Neuronal stem cell (in vitro differentiated cells): ENCODE measurements around the gene PLA2G2C.

Experiments
- DNase-seq: peaks from one replicate; pipeline ENCODE4 v3.0.0-alpha.2; 2013; ENCODE audit warnings: low spot score
- H2AFZ ChIP-seq: one replicate; pipeline ENCODE4 v1.6.1; 2013; ENCODE audit warnings: mild to moderate bottlenecking, low read length, inconsistent platforms
- H2AK5ac ChIP-seq: 2 replicates; pipeline ENCODE4 v1.6.1; 2013; ENCODE audit warnings: low read depth, mild to moderate bottlenecking, inconsistent platforms, low read length, moderate library complexity, mixed read lengths
- H2BK120ac ChIP-seq: 2 replicates; pipeline ENCODE4 v1.6.1; 2013; ENCODE audit warnings: low read depth, mild to moderate bottlenecking, inconsistent platforms, low read length, moderate library complexity, mixed read lengths
- H2BK12ac ChIP-seq: one replicate; pipeline ENCODE4 v1.6.1; 2013; ENCODE audit warnings: low read length, inconsistent platforms
- H2BK15ac ChIP-seq: 2 replicates; pipeline ENCODE4 v1.6.1; 2013; ENCODE audit warnings: mild to moderate bottlenecking, low read length, inconsistent platforms, mixed read lengths
- H2BK5ac ChIP-seq: one replicate; pipeline ENCODE4 v1.6.1; 2013; ENCODE audit warnings: inconsistent platforms, mild to moderate bottlenecking, low read length, moderate library complexity
- H3K14ac ChIP-seq: one replicate; pipeline ENCODE4 v1.6.1; 2013; ENCODE audit warnings: low read length, inconsistent platforms
- H3K18ac ChIP-seq: 2 replicates; pipeline ENCODE4 v1.6.1; 2013; ENCODE audit warnings: low read length, inconsistent platforms
- H3K23ac ChIP-seq: 2 replicates; pipeline ENCODE4 v1.6.1; 2013; ENCODE audit warnings: low read depth, mild to moderate bottlenecking, mixed read lengths, low read length, inconsistent platforms; ENCODE audit not compliant: poor library complexity
- H3K27ac ChIP-seq: replicated peaks from 3 replicates; pipeline ENCODE4 v1.5.1; 2013; ENCODE audit warnings: low read length, inconsistent platforms
- H3K27me3 ChIP-seq, 3 experiments: 2 replicates each; pipeline ENCODE4 v1.6.1; 2013; ENCODE audit warnings: low read length in 3 of 3, mild to moderate bottlenecking in 2 of 3, inconsistent platforms in 1 of 3, low read depth in 1 of 3, mixed read lengths in 1 of 3, moderate library complexity in 1 of 3; ENCODE audit not compliant: control insufficient read depth in 3 of 3, insufficient read depth in 3 of 3
- H3K36me3 ChIP-seq, 2 donors: replicated peaks in 1 of 2; 2 replicates each; pipeline ENCODE4 v1.6.1; 2013; ENCODE audit warnings: low read length in 2 of 2; ENCODE audit not compliant: control insufficient read depth in 2 of 2, insufficient read depth in 2 of 2
- H3K4ac ChIP-seq: 2 replicates; pipeline ENCODE4 v1.6.1; 2013; ENCODE audit warnings: inconsistent platforms, mild to moderate bottlenecking, low read length, moderate library complexity
- H3K4me1 ChIP-seq, 2 donors: 1 replicate in 1 of 2; 2 replicates in 1 of 2; pipeline ENCODE4 v1.6.1; 2013; ENCODE audit warnings: low read length in 2 of 2, low read depth in 1 of 2; ENCODE audit not compliant: control insufficient read depth in 2 of 2, insufficient read depth in 1 of 2
- H3K4me2 ChIP-seq: one replicate; pipeline ENCODE4 v1.6.1; 2013; ENCODE audit warnings: mild to moderate bottlenecking, low read length, inconsistent platforms; ENCODE audit not compliant: insufficient read depth, poor library complexity, severe bottlenecking
- H3K4me3 ChIP-seq, 2 donors: 2 replicates each; pipeline ENCODE4 v1.5.1; 2013; ENCODE audit warnings: low read length in 2 of 2, mild to moderate bottlenecking in 2 of 2, inconsistent platforms in 1 of 2, moderate library complexity in 1 of 2
- H3K79me1 ChIP-seq: one replicate; pipeline ENCODE4 v1.6.1; 2013; ENCODE audit warnings: low read depth, mild to moderate bottlenecking, inconsistent platforms, low read length, moderate library complexity
- H3K9ac ChIP-seq: one replicate; pipeline ENCODE4 v1.6.1; 2013; ENCODE audit warnings: mild to moderate bottlenecking, low read depth, low read length, inconsistent platforms; ENCODE audit not compliant: poor library complexity
- H3K9me3 ChIP-seq, 2 donors: replicated peaks in 1 of 2; 2 replicates each; pipeline versions ENCODE3 to v1.6.1; 2013; ENCODE audit warnings: low read length in 2 of 2, mild to moderate bottlenecking in 2 of 2, inconsistent platforms in 1 of 2, low read depth in 1 of 2, mixed read lengths in 1 of 2, moderate library complexity in 1 of 2; ENCODE audit not compliant: control insufficient read depth in 2 of 2, insufficient read depth in 1 of 2
- H4K8ac ChIP-seq: one replicate; pipeline ENCODE4 v1.6.1; 2013; ENCODE audit warnings: low read depth, mild to moderate bottlenecking, inconsistent platforms, low read length, moderate library complexity
- H4K91ac ChIP-seq: one replicate; pipeline ENCODE4 v1.6.1; 2013; ENCODE audit warnings: low read length, low read depth, mild to moderate bottlenecking, inconsistent platforms; ENCODE audit not compliant: poor library complexity
- WGBS, 2 donors: extraction: QIAGEN DNeasy Blood & Tissue Kit; methylation state at CpG; one replicate each; pipeline ENCODE4 v1.1.7; 2013; ENCODE audit warnings: missing lambda C conversion rate in 2 of 2, mixed read lengths in 1 of 2; ENCODE audit not compliant: insufficient read length in 2 of 2, insufficient replicate concordance in 1 of 2; ENCODE audit errors: extremely low coverage in 2 of 2; 5-methylcytosine and 5-hydroxymethylcytosine counted together

Gene PLA2G2C

GRCh38 chr1:20153000-20153418 is 33.3 kb downstream of the PLA2G2C start:
- H2BK5ac ChIP-seq, result no peak overlapping the region
- H3K9ac ChIP-seq, result no peak overlapping the region
- H3K79me1 ChIP-seq, result no peaks in the 10 kb centered on the region
- H2AK5ac ChIP-seq, result peak overlapping the region; percentile 53
- peak overlapping the region; percentile 49 for H2AFZ ChIP-seq
- no peaks in the 10 kb centered on the region for H3K36me3 ChIP-seq
- no peaks in the 10 kb centered on the region for H3K4me1 ChIP-seq
- no peak overlapping the region for H3K4me2 ChIP-seq
- H4K8ac ChIP-seq, result no peak overlapping the region
- H2BK12ac ChIP-seq, result no peak overlapping the region
- H3K18ac ChIP-seq, result peak overlapping the region; percentile 42
- H3K9me3 ChIP-seq, result no peaks in the 10 kb centered on the region
- H2BK120ac ChIP-seq, result no peak overlapping the region
- H3K4ac ChIP-seq, result no peak overlapping the region
- peaks cover 0 to 3% (median 0%) of the 10 kb centered on the region in 3 experiments for H3K27me3 ChIP-seq
- H2BK15ac ChIP-seq, result no peak overlapping the region
- H4K91ac ChIP-seq, result no peak overlapping the region
- no peak overlapping the region for H3K27ac ChIP-seq
- H3K14ac ChIP-seq, result peak overlapping the region; percentile 67
- no peak overlapping the region for H3K23ac ChIP-seq
- no peak overlapping the region for H3K4me3 ChIP-seq
- no CpG with 5 or more reads among the region's 6 CpGs for WGBS, 2 donors
- no peak for DNase-seq

GRCh38 chr1:20152599-20152930 is 33.8 kb downstream of the PLA2G2C start:
- Histone ChIP-seq H3K4ac (no peak overlapping the region), H3K27ac (no peak overlapping the region), H3K79me1 (no peaks in the 10 kb centered on the region)

GRCh38 chr1:20151906-20152598 is 34.3 kb downstream of the PLA2G2C start:
- Histone ChIP-seq H3K4me2 (peak overlapping the region; percentile 52), H3K4ac (no peak overlapping the region), H3K79me1 (no peaks in the 10 kb centered on the region), H3K36me3 (no peaks in the 10 kb centered on the region), H4K91ac (no peak overlapping the region), H3K4me3 (no peak overlapping the region), H2AK5ac (peak overlapping the region; percentile 53), H3K23ac (peak overlapping the region; percentile 86), H3K9me3 (no peaks in the 10 kb centered on the region), H4K8ac (peak overlapping the region; percentile 74), H2BK120ac (no peak overlapping the region), H3K27ac (no peak overlapping the region), H2AFZ (peak overlapping the region; percentile 82), H2BK5ac (no peak overlapping the region), H3K14ac (peak overlapping the region; percentile 83), H3K4me1 (peaks cover 0 to under 1% of the 10 kb centered on the region in 2 donors), H2BK12ac (no peak overlapping the region), H3K27me3 (peaks cover 0 to 3% (median 0%) of the 10 kb centered on the region in 3 experiments), H2BK15ac (peak overlapping the region; percentile 51), H3K9ac (peak overlapping the region; percentile 87), H3K18ac (peak overlapping the region; percentile 86)
- peak; percentile 70 for DNase-seq
- WGBS, 2 donors, result no CpG with 5 or more reads among the region's 29 CpGs

More at GRCh38 chr1:20152599-20152930, 33.8 kb downstream of the PLA2G2C start:
- Histone ChIP-seq H4K91ac (no peak overlapping the region), H2AFZ (no peak overlapping the region), H3K36me3 (no peaks in the 10 kb centered on the region), H2AK5ac (peak overlapping the region; percentile 53), H3K14ac (no peak overlapping the region), H3K27me3 (peaks cover 0 to 3% (median 0%) of the 10 kb centered on the region in 3 experiments), H3K4me1 (no peaks in the 10 kb centered on the region), H2BK12ac (no peak overlapping the region), H3K4me2 (peak overlapping the region; percentile 52), H2BK120ac (no peak overlapping the region), H3K18ac (peak overlapping the region; percentile 81), H3K9me3 (no peaks in the 10 kb centered on the region), H3K23ac (peak overlapping the region; percentile 86), H3K4me3 (no peak overlapping the region), H4K8ac (no peak overlapping the region), H2BK5ac (no peak overlapping the region), H2BK15ac (peak overlapping the region; percentile 51), H3K9ac (no peak overlapping the region)
- no peak for DNase-seq
- WGBS, 2 donors, result no CpG with 5 or more reads among the region's 7 CpGs

- no CpG with 5 or more reads among the region's 6 CpGs for WGBS, 2 donors
- no peak for DNase-seq
- Histone ChIP-seq H4K8ac (no peak overlapping the region), H3K79me1 (no peaks in the 10 kb centered on the region), H2BK12ac (no peak overlapping the region), H4K91ac (no peak overlapping the region), H3K4me3 (no peak overlapping the region), H2AK5ac (no peak overlapping the region), H3K9me3 (no peaks in the 10 kb centered on the region), H3K27ac (no peak overlapping the region), H2BK120ac (no peak overlapping the region), H3K4me1 (peaks cover 0 to 1% of the 10 kb centered on the region in 2 donors), H2BK5ac (no peak overlapping the region), H3K23ac (no peak overlapping the region), H3K4ac (no peak overlapping the region), H2BK15ac (no peak overlapping the region), H3K36me3 (no peaks in the 10 kb centered on the region), H3K18ac (no peak overlapping the region), H3K27me3 (peaks cover 0 to 3% (median 0%) of the 10 kb centered on the region in 3 experiments), H3K9ac (no peak overlapping the region), H2AFZ (no peak overlapping the region), H3K14ac (no peak overlapping the region), H3K4me2 (no peak overlapping the region)
Measured at GRCh38 chr1:20150969-20151368, 35.3 kb downstream of the PLA2G2C start.
